GM19468 (cell line): Measurements from ENCODE around the gene ADAM33.

Experiments used
- ATAC-seq: cut with Tn5 transposase; IDR thresholded peaks from one replicate; pipeline ENCODE4 v1.9.1; 2021; ENCODE audit warnings: mild to moderate bottlenecking, moderate library complexity, moderate number of reproducible peaks; ENCODE audit not compliant: unreplicated experiment; ENCODE audit errors: extremely low read depth

The ADAM33 gene

DNA sequence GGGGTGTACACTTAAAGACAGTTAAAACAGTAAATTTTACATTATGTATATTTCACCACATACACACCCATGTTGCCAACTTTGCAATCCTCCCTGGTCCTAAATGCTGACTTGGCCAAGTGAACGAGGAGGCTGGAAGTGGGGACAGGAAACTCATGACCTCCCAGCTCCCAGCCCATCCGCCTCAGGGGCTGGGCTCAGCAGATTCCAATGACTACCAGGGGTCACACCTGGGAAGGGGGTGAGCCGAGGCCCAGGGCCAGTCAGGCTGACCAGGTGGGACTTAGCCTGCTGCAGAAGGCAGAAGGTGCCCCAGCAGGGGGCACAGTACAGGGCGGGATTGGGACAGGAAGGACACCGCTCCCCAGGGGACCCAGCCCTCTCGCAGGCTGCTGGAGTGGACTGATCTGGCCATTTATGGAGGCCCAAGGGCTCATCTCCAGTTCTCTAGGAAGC is 28.2 kb upstream of the ADAM33 start:
- no peak for ATAC-seq

DNA sequence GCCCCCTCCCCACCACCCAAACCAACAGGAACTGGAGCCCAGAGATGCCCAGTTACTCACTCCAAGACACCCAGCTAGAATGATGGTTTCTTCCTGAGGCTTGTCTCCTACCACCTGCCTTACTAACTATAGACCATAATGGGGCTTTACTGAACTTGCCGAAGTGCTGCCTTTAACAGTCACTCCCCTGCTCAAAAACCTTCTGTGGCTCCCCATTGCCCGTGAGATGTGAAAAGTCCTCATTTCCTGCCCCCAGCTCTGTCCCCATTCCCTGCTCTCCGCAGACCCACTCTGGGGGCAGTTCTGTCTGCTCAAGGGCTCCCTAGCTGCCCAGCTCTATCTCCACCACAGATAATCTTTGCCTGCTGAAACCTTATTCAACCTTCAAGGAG is 25.7 kb upstream of the ADAM33 start:
- ATAC-seq: no peak

DNA sequence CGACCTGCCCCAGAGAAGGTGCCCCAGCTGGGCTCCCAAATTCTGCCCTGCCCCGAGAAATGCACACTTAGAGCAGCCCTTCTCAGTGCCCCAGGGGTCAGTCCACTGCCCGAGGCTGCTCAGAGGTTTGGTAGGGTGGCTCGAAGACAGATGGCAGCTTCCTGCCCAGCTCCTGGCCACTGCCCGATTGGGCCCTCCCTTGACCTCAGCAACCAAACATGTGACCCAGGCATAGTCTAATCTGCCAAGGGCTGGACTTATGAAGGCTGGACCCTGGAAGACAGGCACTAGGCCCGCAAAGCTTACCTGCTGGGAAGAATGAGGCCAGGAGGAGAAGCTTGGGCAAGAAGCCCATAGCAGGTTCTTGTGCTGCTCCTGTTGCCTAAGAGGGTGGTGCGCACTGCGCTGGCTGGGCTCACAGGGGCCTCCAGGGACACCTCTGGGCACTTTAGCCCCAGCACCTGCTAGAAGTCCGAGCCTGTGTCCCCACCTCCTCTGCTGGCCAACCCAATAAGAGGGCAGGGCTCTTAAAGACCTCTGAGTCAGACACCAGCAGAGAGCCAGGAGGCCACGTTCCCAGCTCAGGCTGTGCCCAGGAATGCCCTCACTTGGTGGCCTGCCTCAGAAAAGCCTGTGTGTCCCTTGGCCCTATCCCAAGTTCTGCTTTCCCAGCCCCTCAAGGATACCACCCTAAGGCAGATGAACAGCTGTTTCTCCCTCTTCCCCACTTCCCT is 25.1 kb upstream of the ADAM33 start:
- no peak for ATAC-seq

DNA sequence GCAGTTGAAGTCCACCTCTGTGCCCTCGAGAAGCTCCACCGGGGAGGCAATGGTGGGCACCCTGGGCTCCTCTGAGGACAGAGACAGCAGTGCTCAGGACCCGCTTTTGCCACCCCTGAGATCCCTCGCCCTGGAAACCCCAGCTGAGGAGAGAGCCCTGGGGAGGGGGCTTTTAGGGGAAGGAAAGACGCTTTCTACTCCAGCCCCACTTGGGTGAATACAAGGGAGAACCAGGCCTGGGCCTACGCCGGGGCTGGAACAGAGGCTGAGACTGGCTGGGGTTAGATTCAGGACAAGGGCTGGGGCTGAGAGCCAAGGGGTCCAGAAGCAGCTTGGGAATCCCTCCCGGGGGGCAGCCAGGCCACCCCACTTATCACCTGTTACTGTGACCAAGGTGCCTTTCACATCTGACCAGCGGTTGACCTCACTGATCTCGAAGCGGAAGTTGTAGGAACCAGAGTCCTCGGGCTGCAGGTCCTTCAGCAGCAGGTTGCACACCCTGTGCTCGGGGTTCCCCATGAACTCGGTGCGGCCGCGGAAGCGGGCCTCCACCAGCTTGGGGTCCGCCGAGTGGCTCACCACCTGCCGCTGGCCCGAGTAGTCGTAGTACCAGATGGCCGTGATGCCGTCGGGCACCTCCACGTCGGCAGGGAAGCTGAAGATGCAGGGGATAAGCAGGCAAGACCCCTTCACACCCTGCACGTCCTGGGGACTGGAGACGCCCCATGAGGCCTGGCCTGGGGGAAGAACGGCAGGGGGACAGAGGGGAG is 24.3 kb upstream of the ADAM33 start:
- ATAC-seq: no peak

DNA sequence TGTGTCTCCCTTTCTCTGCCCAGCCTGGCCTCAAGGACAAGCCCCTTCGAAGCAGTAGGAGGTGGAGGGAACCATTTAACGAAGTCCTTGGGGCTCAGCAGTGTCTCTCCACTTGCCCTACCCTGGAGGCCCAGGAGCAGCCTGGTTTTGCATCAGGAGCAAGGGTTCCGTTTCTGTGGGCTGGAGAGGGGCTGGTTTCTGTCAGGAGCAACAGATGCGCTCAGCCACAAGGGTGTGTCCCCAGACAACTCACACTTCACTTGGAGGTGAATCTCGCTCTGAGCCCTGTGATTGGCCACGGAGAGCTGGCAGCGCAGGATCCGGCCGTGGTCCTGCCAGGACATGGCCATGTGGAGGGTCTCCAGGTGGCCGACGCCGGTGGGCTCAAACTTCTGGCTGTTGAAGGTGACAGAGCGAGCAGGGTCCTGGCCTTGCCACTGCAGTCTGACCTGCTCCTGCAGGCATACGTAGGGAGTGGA is 23.7 kb upstream of the ADAM33 start:
- no peak for ATAC-seq

DNA sequence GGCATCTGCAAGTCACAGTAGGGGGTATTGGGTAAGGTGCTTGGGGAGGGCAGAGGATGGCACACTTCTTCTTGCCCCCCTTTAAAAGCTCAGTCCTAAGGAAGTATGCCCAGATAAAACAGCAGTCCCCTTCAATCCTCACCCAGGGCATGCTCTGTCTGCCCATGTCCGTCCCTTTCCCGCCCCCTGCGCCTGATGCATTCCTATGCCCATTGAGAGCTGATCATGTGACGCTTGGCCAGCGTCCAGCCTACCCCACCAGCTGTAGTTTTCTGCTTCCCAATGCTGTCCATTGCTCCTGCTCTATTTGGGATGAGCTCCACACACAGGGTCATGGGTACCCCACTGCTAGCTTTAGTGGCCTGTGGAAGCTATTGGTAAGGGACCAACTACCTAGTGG is 22.3 kb upstream of the ADAM33 start:
- ATAC-seq: no peak

DNA sequence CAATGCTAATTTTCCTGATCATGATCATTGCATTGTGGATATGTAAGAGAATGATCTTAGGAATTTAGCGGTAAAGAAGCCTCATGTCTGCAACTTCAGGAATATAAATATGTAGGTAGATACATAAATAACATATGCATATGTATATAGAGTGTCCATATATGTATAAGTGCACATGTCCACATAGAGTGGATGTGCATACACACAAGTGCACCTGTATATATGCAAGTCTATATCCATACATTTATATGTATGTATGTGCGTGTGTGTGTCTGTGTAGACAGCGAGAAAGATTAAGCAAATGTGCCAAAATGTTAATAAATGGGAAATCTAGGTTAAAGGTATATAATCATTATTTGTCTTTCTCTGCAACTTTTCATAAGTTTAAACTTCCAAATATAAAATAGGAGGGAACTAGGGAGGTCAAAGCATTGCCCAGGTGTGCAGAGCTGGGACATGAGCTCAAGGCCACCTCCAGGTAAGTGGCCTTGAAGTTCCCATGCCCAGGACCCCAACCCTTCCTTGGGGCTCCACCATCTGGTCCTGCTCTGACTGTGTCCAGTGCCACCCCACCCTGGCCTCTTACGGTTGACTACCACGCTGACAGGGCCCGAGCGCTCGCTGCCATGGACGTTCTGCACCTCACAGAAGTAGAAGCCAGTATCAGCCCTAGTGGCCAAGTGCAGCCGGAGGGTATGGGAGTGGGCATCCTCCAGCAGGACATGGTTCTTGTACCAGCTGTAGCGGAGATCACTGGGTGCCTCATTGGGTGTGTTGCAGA is 21.0 kb upstream of the ADAM33 start:
- ATAC-seq: no peak

DNA sequence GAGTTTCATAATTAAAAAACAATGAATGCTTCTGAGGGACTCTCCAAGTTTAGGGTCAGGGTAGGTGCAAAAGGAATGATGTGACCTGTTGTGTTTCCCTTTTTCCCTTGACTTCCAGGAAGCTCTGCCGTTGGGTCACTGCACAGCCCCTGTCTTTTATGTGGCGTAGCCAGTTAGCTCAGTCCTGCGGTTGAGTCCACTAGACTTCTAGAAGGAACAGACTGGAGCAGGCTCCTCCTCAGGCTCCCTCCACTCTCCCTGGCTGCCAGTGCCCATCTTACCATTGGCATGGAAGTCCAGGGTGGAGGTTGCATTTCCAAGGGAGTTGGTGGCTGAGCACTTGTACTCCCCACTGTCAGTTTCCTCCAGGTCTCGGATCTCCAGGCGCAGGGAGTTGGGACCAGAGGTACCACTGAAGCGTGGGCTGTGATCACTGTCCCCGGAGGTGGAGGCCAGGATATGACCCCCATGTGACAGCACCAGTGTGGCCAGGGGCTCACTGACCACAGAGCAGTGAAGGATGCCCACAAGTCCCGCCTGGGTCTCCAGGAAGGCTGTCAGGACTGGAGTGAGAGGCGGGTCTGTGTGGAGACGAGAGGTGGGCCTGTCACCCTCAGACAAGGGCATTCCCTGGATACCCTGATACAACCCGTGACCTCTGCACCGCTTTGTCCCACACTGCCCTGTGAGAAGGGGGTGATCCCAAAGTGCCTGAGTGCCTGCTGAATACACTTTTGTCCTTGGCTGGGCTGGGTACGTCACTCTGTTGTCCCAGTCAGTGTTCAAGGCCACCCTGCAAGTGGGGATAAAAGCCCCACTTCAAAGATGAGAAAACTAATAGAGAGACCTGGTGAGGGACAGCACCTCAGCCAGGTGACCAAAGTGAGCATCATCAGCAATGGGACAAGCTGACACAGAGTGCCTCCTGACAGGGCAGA is 19.5 kb upstream of the ADAM33 start:
- no peak for ATAC-seq

DNA sequence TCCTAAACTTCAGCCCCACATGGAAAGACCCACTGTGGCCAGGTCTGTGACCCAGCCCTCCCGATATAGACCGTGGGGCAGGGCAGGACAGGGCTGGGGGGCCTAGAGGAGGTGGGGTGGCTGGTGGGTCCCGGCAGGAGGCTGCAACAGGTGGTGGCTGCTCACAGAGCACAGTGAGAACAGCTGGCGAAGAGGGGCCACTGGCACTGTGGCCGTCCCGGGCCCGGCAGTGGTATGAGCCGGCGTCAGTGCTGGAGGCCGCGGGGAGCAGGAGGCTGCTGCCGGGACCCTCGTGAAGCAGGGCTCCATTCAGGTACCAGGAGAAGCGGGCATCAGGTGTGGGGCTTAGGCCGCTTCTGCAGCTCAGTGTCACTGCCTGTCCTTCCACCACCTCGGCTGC is 17.2 kb upstream of the ADAM33 start:
- no peak for ATAC-seq

DNA sequence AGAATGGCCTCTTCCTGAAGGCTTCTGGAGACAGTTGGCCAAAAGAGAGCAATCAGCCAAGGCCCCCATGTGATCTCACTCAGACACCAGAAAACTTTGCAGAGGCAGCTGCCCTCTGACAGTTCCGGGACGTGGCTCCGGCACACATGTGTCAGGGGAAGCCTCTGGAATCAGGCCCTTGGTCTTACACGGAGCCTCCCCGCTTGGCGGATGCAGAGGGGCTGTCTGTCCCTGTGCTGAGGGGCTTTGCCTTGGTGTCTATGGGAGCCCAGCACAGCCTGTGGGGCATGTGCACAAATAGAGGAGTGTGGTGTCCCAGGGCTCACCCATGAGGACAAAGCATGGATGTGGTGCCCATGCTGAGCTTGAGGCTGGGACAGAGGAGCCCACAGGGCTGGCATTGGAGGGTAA is 16.8 kb upstream of the ADAM33 start:
- ATAC-seq: no peak

DNA sequence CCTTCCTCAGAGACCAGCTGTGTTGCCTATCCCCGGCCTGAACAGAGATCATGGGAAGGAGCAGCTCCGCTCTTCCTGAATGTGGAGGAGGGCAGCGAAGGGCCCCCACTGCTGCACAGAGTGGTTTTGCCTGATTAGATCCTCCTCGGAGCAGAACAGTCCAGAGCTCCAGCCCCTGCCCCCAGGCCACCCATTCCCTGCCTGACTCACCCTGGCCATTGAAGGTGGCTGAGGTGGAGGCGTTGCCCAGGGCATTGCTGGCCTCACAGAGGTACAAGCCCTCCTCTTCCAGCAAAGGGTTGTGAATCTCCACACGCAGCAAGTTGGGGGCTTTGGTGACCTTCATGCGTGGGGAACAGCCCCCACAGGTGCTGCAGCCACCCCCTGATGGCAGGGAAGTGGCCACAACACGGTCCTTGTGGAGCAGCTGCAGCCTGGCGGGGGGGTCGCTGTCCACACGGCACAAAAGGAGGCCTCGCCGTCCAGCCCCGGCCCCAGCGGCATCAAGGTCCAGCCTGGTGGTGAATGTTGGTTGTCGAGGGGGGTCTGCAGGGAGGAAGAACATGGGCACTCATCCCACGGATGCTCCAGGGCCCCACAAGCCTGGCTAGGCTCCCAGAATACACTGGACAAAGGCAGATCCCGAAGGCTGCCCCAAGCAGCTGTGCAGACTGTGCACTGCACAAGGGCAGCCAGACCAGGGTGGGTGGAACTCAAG is 15.9 kb upstream of the ADAM33 start:
- ATAC-seq: no peak

DNA sequence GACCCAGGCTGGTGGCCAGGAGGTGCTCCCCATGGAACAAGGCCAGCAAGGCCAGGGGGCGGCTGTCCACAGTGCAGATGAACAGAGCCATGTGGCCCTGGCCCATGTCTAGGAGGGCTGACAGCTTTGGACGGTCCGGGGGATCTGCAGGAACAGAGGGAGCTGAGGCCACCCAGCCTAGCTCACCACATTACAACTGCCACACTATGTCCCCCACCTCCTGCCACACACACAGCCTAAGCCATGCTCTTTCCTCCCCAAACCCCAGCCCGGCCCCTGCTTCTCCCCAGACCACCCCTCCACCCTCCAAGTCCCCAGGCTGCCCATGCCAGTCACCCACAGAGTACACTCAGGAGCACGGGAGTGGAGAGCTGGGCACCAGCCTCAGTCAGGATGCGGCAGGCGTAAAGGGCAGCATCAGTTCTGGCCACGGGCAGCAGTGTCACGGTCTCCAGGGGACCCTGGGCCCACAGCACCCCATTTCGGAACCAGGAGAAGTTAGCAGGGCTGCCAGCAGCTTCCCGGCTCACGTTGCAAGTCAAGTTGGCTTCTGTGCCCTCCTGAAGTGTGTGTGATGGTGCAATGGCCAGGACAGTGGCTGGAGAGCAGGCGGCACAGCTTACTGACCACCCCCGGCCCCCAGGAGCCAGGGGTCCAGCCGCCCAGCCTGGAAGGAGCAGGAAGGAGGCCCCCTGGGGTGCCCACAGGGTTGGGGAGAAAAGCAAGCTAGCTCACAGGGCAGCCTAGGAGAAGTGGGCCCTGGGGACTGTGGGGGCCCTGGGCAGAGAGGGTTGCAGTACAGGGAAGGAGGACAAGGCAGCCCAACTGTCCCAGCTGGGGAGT is 15.2 kb upstream of the ADAM33 start:
- ATAC-seq: no peak

DNA sequence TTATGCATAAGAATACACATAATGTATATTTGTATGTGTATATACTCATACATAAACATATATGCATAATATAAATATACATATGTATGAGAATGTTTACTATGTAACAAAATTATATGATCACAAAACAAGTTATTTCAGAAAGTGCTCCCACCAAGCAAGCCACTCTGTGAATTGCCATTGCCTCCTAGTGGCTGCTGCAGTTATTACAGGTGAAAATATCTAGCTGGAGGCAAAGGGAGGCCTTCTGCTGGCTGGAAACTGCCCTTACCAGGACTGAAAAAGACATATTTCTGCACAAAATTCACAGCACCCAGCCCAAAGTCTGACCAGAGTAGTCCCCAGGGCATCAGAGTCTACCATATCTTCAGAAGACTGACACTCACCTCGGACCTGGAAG is 14.4 kb upstream of the ADAM33 start:
- ATAC-seq: no peak

DNA sequence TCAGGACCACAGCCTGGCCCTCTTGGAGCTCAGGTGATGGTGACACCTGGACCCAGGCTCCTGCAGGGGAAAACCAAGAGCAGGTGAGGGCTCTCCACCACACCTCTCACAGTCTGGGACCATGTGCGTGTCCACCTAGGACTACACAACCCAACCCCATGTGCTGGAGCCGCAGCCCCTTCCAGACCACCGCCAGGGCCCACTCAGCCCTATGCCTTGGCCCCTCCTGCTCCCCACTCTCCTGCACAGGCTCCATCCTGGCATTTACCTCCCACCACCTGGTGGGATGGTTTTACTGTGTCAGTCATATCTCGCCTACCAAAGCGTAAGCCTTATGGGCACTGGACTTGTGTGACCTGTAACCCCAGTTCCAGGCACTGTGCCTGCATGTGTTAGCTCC is 13.1 kb upstream of the ADAM33 start:
- ATAC-seq: no peak

DNA sequence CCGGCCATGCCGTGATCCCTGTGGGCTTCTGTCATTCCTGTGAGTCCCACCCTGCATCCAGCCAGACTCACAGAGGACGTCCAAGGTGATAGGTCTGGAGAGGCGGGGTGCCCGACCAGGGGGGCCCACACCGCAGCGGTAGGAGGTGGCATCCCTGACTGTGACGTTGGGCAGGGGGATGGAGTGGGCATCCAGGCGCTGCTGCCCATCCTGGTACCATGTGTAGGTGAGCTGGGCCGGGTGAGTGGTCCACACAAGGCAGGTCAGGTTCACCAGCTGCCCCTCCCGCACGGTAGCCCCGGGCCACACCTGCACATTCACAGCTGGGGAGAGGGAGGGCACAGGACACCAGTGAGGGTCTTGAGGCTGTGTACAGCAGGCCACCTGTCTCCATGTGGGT is 11.6 kb upstream of the ADAM33 start:
- no peak for ATAC-seq

DNA sequence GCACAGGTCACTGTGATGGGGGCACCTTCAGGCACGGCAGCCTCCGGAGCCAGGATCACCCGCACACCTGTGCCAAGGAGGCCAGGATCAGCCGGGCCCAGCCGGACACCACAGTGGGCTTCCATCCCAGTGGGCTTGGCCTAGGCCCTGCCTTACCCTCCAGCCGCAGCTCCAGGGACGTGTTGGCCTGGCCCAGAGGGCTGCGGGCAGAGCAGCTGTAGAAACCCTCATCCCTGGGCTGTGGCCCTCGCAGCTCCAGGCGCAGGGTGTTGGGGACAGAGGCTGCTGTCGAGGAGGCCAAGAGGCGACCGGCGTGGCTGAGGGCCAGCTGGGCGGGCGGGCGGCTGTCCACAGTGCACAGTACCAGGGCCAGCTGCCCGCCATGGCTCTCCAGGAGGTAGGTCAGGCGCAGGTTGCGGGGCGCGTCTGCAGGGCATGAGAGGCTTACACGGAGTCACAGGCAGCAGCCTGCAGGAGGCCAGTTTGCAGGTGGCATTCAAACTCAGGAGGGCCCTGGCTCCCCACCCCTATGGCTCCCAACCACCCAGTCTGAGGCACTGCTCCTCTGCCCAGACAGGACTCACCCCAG is 11.0 kb upstream of the ADAM33 start:
- ATAC-seq: no peak

DNA sequence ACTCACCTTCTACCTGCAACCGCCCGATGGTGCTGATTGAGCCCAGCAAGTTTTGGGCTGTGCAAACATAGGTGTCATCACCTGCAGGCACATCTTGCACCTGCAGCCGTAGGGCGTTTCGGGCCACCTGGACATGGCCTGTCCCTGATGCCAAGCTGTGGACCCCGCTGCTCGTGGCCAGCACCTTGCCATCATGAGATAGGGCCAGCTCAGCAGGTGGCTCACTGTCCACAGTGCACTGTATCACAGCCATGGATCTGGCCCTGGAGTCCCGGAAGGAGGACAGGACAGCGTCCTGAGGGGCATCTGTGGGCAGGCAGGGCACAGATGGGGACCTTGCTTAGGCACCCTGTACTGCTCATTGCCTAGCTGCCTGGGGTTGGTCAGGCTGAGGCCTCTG is 10.1 kb upstream of the ADAM33 start:
- ATAC-seq: no peak

DNA sequence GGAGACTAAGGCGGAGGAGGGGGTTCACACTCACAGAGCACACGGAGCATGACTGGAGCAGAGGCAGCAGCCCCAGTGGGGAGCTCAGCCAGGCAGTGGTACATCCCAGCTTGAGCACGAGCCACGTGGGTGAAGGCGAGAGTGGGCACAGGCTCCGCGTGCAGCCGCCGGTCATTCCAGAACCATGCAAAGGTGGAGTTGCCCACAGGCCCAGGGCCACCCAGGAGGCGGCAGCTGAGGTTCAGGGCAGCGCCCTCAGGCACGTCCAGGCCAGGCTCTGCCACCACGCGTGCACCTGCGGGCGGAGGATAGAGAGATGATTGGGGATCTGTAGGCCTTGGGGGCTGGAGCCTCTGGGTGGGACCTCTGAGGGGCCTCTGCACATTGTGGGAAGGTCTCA is 9.5 kb upstream of the ADAM33 start:
- no peak for ATAC-seq
